CD14-positive monocyte (primary cell): ENCODE results near the gene INHBA. TPM values are rescaled to one million over a fixed set of nuclear protein-coding genes. Genes with fewer than 3 reads are reported as not detected.

ENCODE experiments used
- DNase-seq, 3 donors: peaks; one replicate each; pipeline ENCODE4 v3.0.0-alpha.2; 2011 to 2022
- H2AFZ ChIP-seq: 2 replicates; pipeline ENCODE4 v1.6.0; 2012; ENCODE audit warnings: mild to moderate bottlenecking, low read depth, low read length, inconsistent platforms; ENCODE audit not compliant: insufficient read depth, poor library complexity, severe bottlenecking
- H3K27ac ChIP-seq, 2 donors: 1 replicate in 1 of 2; 2 replicates in 1 of 2; pipeline ENCODE4 v1.5.1; 2012 to 2013; ENCODE audit warnings: low read length in 2 of 2, control low read depth in 1 of 2, inconsistent platforms in 1 of 2, low read depth in 1 of 2, mild to moderate bottlenecking in 1 of 2
- H3K27me3 ChIP-seq, 2 donors: one replicate each; pipeline versions ENCODE4 v1.6.0 to v1.6.1; 2011 to 2013; ENCODE audit warnings: low read length in 2 of 2; ENCODE audit not compliant: control insufficient read depth in 2 of 2, insufficient read depth in 2 of 2
- H3K36me3 ChIP-seq, 2 donors: replicated peaks in 1 of 2; 1 replicate in 1 of 2; 2 replicates in 1 of 2; pipeline versions ENCODE4 v1.5.1 to v1.6.1; 2012 to 2013; ENCODE audit warnings: low read length in 2 of 2, control low read depth in 1 of 2, inconsistent platforms in 1 of 2, mild to moderate bottlenecking in 1 of 2; ENCODE audit not compliant: insufficient read depth in 2 of 2, control insufficient read depth in 1 of 2
- H3K4me1 ChIP-seq, 2 donors: 1 replicate in 1 of 2; 2 replicates in 1 of 2; pipeline versions ENCODE4 v1.5.1 to v1.6.1; 2012 to 2013; ENCODE audit warnings: low read length in 2 of 2, control low read depth in 1 of 2, inconsistent platforms in 1 of 2, mild to moderate bottlenecking in 1 of 2, moderate library complexity in 1 of 2; ENCODE audit not compliant: insufficient read depth in 2 of 2, control insufficient read depth in 1 of 2
- H3K4me2 ChIP-seq: replicated peaks from 2 replicates; pipeline ENCODE3; 2012; ENCODE audit warnings: low read length, moderate library complexity, mild to moderate bottlenecking; ENCODE audit not compliant: poor library complexity, severe bottlenecking; ENCODE audit errors: extremely low read depth
- H3K4me3 ChIP-seq, 3 experiments: fragments of 200-600 bp in 1 of 3; sonication (generic) in 1 of 3; replicated peaks in 1 of 3; 1 replicate in 2 of 3; 2 replicates in 1 of 3; pipeline ENCODE4 v1.5.1; 2011 to 2013; ENCODE audit warnings: low read length in 3 of 3, mild to moderate bottlenecking in 3 of 3, control low read depth in 2 of 3, low read depth in 2 of 3, inconsistent platforms in 1 of 3, moderate library complexity in 1 of 3
- H3K79me2 ChIP-seq: 2 replicates; pipeline ENCODE4 v1.6.0; 2012; ENCODE audit warnings: mild to moderate bottlenecking, control low read depth, inconsistent platforms, low read length, moderate library complexity; ENCODE audit not compliant: insufficient read depth
- H3K9ac ChIP-seq: 2 replicates; pipeline ENCODE4 v1.6.0; 2017; ENCODE audit warnings: low read length, mild to moderate bottlenecking; ENCODE audit not compliant: insufficient read depth, poor library complexity, severe bottlenecking
- H3K9me3 ChIP-seq, 2 donors: replicated peaks in 1 of 2; 1 replicate in 1 of 2; 2 replicates in 1 of 2; pipeline versions ENCODE4 v1.5.1 to v1.6.1; 2012 to 2013; ENCODE audit warnings: low read length in 2 of 2, control low read depth in 1 of 2; ENCODE audit not compliant: control insufficient read depth in 1 of 2, insufficient read depth in 1 of 2
- H4K20me1 ChIP-seq: 2 replicates; pipeline ENCODE4 v1.6.0; 2012; ENCODE audit warnings: mild to moderate bottlenecking, low read length, control low read depth, moderate library complexity; ENCODE audit not compliant: insufficient read depth
- H3K27ac Mint-ChIP-seq, 7 donors: one replicate each; pipeline ENCODE4 v1.8.0; 2020; ENCODE audit warnings: mild to moderate bottlenecking in 7 of 7, mixed read lengths in 7 of 7, moderate library complexity in 6 of 7, inconsistent platforms in 2 of 7
- H3K27me3 Mint-ChIP-seq, 3 donors: one replicate each; pipeline ENCODE4 v1.8.0; 2021 to 2022; ENCODE audit warnings: low read depth in 3 of 3, mild to moderate bottlenecking in 3 of 3, mixed read lengths in 3 of 3, moderate library complexity in 3 of 3, inconsistent platforms in 1 of 3
- H3K36me3 Mint-ChIP-seq, 2 donors: one replicate each; pipeline ENCODE4 v1.8.0; 2020; ENCODE audit warnings: mixed read lengths in 2 of 2, inconsistent platforms in 1 of 2, mild to moderate bottlenecking in 1 of 2
- H3K4me1 Mint-ChIP-seq: one replicate; pipeline ENCODE4 v1.8.0; 2020; ENCODE audit warnings: mild to moderate bottlenecking, mixed read lengths
- H3K4me3 Mint-ChIP-seq, 2 donors: one replicate each; pipeline ENCODE4 v1.8.0; 2020; ENCODE audit warnings: mild to moderate bottlenecking in 2 of 2, mixed read lengths in 2 of 2, moderate library complexity in 1 of 2
- H3K9me3 Mint-ChIP-seq, 7 donors: one replicate each; pipeline ENCODE4 v1.8.0; 2020 to 2022; ENCODE audit warnings: mixed read lengths in 7 of 7, mild to moderate bottlenecking in 6 of 7, moderate library complexity in 6 of 7, inconsistent platforms in 2 of 7
- CTCF ChIP-seq: fragments of 200-600 bp; IDR thresholded peaks from one replicate; pipeline ENCODE4 v1.8.0; 2022; ENCODE audit warnings: antibody characterized with exemption, mild to moderate bottlenecking
- WGBS: methylation state at CpG from one replicate; pipeline ENCODE4 v1.1.5; 2013; ENCODE audit warnings: missing lambda C conversion rate; ENCODE audit not compliant: insufficient coverage; 5-methylcytosine and 5-hydroxymethylcytosine counted together
- intact Hi-C, 2 donors: fragments of 100-400 bp; cut with micrococcal nuclease; formaldehyde crosslinking; loops; one replicate each; pipeline versions ENCODE4 v1.15.0 to v1.15.1; 2023
- polyA plus RNA-seq, 3 donors: library from polyadenylated mRNA; depleted of rRNA in 1 of 3; unstranded in 2 of 3; stranded (reverse) in 1 of 3; fragments of 300-500 nt in 2 of 3; fragments of >200 nt in 1 of 3; fragmentation: Illumina TruSeq in 2 of 3; gene quantifications; 1 replicate in 2 of 3; 2 replicates in 1 of 3; pipeline ENCODE4 v1.2.3, GENCODE V29; 2012 to 2021

Gene INHBA
- polyA plus RNA-seq, 3 donors: 0.08 to 0.24 (median 0.09) TPM

GRCh38 chr7:41720046-41720445 lies 17.2 kb upstream of the INHBA start:
- Histone ChIP-seq H3K27ac (no peak overlapping the region), H3K9me3 (no peaks in the 10 kb centered on the region), H2AFZ (no peak overlapping the region), H3K4me1 (no peaks in the 10 kb centered on the region), H3K4me2 (no peak overlapping the region), H3K27me3 (no peaks in the 10 kb centered on the region), H3K36me3 (no peaks in the 10 kb centered on the region), H4K20me1 (no peaks in the 10 kb centered on the region), H3K9ac (no peak overlapping the region), H3K4me3 (no peak overlapping the region), H3K79me2 (no peaks in the 10 kb centered on the region)
- Mint-ChIP-seq H3K36me3 (no peaks in the 10 kb centered on the region), H3K9me3 (peaks cover 0 to 6% (median 0%) of the 10 kb centered on the region in 7 donors), H3K4me3 (no peak overlapping the region), H3K4me1 (peaks cover 3% of the 10 kb centered on the region), H3K27me3 (peaks cover 0 to 2% (median 1%) of the 10 kb centered on the region in 3 donors), H3K27ac (no peak overlapping the region)
- 92% methylated on average over 4 of the region's 4 CpGs for WGBS
- intact Hi-C loops: no loop called here
- no peak for TF ChIP-seq CTCF
- no peak for DNase-seq

- Histone ChIP-seq H3K27me3 (no peaks in the 10 kb centered on the region), H3K27ac (no peak overlapping the region), H3K36me3 (no peaks in the 10 kb centered on the region), H3K4me2 (no peak overlapping the region), H4K20me1 (no peaks in the 10 kb centered on the region), H2AFZ (no peak overlapping the region), H3K9ac (no peak overlapping the region), H3K4me3 (no peak overlapping the region), H3K4me1 (no peaks in the 10 kb centered on the region), H3K9me3 (no peaks in the 10 kb centered on the region), H3K79me2 (no peaks in the 10 kb centered on the region)
- no peak for TF ChIP-seq CTCF
- no peak overlapping the region for H3K27ac Mint-ChIP-seq
- H3K9me3 Mint-ChIP-seq: peaks cover 0 to 2% (median 0%) of the 10 kb centered on the region in 7 donors
- H3K4me1 Mint-ChIP-seq: no peaks in the 10 kb centered on the region
- 97% methylated on average over 10 of the region's 11 CpGs for WGBS
- H3K27me3 Mint-ChIP-seq: no peaks in the 10 kb centered on the region
- no peaks in the 10 kb centered on the region for H3K36me3 Mint-ChIP-seq
- H3K4me3 Mint-ChIP-seq: no peak overlapping the region
- no peak for DNase-seq
- intact Hi-C loops: no loop called here
Measured at GRCh38 chr7:41716691-41717090, 13.8 kb upstream of the INHBA start.
